Measurements from ENCODE around the gene MAP2K4.

GRCh38 chr17:12064395-12064794 lies 43.7 kb downstream of the MAP2K4 start:
- TF ChIP-seq GATA2 (IDR thresholded peaks at IDR 0.05; ENCODE audit: low read depth, low read length) (no peak), GATA3 (IDR thresholded peaks at IDR 0.05; ENCODE audit: low read depth, low read length) (no peak)

Measured in SH-SY5Y (cell line).